NCI-H524 treated with DMSO at 0.1 percent for 48 hours (cell line): ENCODE data around the gene BCAR3.

Source experiments
- DNase-seq: peaks from one replicate; lab custom pipeline; 2025; lab: John Stamatoyannopoulos, UW

BCAR3 gene

GRCh38 chr1:93615582-93616150 lies 66.0 kb downstream of the BCAR3 start:
- no peak for DNase-seq

- DNase-seq = no peak
Measured at GRCh38 chr1:93614986-93615581, 66.6 kb downstream of the BCAR3 start.

- no peak for DNase-seq
Measured at GRCh38 chr1:93614541-93614940, 67.1 kb downstream of the BCAR3 start.

GRCh38 chr1:93613898-93614297 lies 67.7 kb downstream of the BCAR3 start:
- no peak for DNase-seq

- DNase-seq = no peak
Measured at GRCh38 chr1:93612510-93612909, 69.1 kb downstream of the BCAR3 start.

GRCh38 chr1:93611668-93612067 lies 70.0 kb downstream of the BCAR3 start:
- no peak for DNase-seq

GRCh38 chr1:93609536-93609935 lies 72.1 kb downstream of the BCAR3 start:
- no peak for DNase-seq

- no peak for DNase-seq
Measured at GRCh38 chr1:93608187-93609109, 73.2 kb downstream of the BCAR3 start.

- DNase-seq = no peak
Measured at GRCh38 chr1:93607814-93608186, 73.8 kb downstream of the BCAR3 start.

GRCh38 chr1:93605812-93606512 lies 75.7 kb downstream of the BCAR3 start:
- no peak for DNase-seq

- no peak for DNase-seq
Measured at GRCh38 chr1:93605026-93605568, 76.5 kb downstream of the BCAR3 start.

GRCh38 chr1:93604411-93604810 lies 77.2 kb downstream of the BCAR3 start:
- no peak for DNase-seq

- DNase-seq = no peak
Measured at GRCh38 chr1:93603601-93604000, 78.0 kb downstream of the BCAR3 start.

GRCh38 chr1:93603106-93603505 lies 78.5 kb downstream of the BCAR3 start:
- DNase-seq = no peak

GRCh38 chr1:93602101-93602500 lies 79.5 kb downstream of the BCAR3 start:
- DNase-seq = no peak

GRCh38 chr1:93601686-93602085 lies 80.0 kb downstream of the BCAR3 start:
- DNase-seq = no peak

- DNase-seq = no peak
Measured at GRCh38 chr1:93600663-93601062, 81.0 kb downstream of the BCAR3 start.

- no peak for DNase-seq
Measured at GRCh38 chr1:93599479-93599878, 82.2 kb downstream of the BCAR3 start.

- no peak for DNase-seq
Measured at GRCh38 chr1:93598861-93599439, 82.7 kb downstream of the BCAR3 start.

- DNase-seq = no peak
Measured at GRCh38 chr1:93598396-93598795, 83.2 kb downstream of the BCAR3 start.

- no peak for DNase-seq
Measured at GRCh38 chr1:93597709-93598108, 83.9 kb downstream of the BCAR3 start.
